ENCODE results near the gene PDSS2. TPM values are rescaled to one million over a fixed set of nuclear protein-coding genes. Genes with fewer than 3 reads are reported as not detected.

PDSS2 gene
- polyA plus RNA-seq, 1 experiment = 11.6 TPM

DNA sequence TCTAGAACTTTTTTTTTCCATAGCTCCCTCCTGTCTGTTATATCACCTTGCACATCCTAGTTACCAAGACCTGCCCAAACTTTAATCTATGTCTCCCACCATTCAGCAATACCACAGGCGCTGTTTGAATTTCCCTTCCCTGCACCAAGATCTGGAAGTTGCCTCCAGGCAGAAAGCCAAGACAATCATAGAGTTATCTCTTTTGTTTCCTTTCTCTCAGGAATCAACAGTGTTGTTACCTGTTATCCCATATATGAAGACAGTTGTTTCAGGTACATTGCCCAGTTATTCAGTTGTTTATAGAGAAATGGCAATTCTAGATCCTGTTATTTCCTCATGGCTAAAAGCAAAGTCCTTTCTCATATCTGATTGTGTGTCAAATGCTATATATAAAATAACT lies 63.2 kb downstream of the PDSS2 start:
- TF ChIP-seq, protein P1, sequence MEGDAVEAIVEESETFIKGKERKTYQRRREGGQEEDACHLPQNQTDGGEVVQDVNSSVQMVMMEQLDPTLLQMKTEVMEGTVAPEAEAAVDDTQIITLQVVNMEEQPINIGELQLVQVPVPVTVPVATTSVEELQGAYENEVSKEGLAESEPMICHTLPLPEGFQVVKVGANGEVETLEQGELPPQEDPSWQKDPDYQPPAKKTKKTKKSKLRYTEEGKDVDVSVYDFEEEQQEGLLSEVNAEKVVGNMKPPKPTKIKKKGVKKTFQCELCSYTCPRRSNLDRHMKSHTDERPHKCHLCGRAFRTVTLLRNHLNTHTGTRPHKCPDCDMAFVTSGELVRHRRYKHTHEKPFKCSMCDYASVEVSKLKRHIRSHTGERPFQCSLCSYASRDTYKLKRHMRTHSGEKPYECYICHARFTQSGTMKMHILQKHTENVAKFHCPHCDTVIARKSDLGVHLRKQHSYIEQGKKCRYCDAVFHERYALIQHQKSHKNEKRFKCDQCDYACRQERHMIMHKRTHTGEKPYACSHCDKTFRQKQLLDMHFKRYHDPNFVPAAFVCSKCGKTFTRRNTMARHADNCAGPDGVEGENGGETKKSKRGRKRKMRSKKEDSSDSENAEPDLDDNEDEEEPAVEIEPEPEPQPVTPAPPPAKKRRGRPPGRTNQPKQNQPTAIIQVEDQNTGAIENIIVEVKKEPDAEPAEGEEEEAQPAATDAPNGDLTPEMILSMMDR (IDR thresholded peaks at IDR 0.05; ENCODE audit: insufficient read depth, low read depth, low read length) = no peak
- POLR2A ChIA-PET = no interaction called here
- Histone ChIP-seq H3K4me3 (ENCODE audit: low read depth, low read length) (no peak overlapping the region), H3K36me3 (ENCODE audit: control insufficient read depth, insufficient read depth, low read length) (no peaks in the 10 kb centered on the region), H3K27me3 (ENCODE audit: control insufficient read depth, insufficient read depth, low read length) (no peaks in the 10 kb centered on the region)
- CTCF ChIA-PET = interaction anchor here (1.6 kb wide), 1 partner anchor 31 kb away, joined by 3 read pairs; no protein-coding TSS in a partner anchor
- DNase-seq (ENCODE audit: low read depth) = no peak

DNA sequence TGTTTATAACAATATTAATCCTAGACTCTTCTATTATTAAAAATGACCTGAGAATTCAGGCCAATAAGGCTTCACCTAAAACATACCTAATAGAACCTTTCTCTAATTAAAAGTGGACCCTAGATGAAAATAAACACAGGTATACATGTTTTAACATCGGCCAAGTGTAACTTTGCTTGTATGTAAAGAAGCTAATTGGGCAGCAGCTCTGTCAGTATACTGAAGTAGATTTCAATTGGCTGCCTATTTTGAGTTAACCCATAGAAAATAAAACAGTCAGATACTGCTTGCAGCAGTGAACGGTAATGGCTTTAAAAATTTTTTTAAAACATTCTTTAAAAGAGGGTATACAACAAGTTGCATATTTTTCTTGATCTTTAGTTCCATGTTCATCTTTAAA lies 67.3 kb downstream of the PDSS2 start:
- ChIA-PET POLR2A (no interaction called here), CTCF (no interaction called here)
- no peaks in the 10 kb centered on the region for H3K36me3 ChIP-seq (ENCODE audit: control insufficient read depth, insufficient read depth, low read length)

DNA sequence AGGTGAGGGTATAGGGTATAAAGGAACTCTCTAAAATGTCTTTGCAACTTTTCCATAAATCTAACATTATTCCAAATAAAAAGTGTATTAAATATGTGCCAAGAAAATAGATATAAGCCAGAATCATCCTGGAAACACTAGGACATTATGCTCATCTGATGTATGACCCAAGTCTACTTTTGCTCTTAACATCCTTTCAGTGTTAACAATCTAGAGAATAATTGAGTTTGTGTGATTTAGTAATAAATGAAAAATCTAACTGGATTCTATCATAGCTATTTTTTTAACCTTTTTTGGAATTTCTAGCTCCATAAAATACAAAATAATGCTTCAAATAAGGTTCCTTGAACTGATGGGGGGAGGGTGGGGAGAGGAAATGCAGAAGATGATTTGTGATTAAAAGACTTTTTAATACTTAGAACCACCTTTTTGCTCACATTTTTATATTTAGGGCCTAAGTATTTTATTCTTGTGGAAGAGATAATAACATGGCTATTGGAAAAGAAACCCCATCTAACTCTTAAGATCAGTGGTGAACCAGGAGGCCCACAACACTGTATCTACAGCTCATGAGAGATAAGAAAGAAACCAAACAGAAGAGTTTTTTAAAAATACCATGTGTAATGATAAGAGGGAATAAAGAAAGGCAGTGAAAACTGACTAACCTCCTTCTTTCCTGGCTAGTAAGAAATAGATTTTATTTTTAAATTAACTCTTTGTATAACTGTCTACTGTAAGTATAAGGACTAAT lies 68.5 kb downstream of the PDSS2 start:
- POLR2A ChIA-PET = no interaction called here
- CTCF ChIA-PET = no interaction called here
- H3K4me3 ChIP-seq (ENCODE audit: low read depth, low read length) = no peak overlapping the region
- H3K36me3 ChIP-seq (ENCODE audit: control insufficient read depth, insufficient read depth, low read length) = no peaks in the 10 kb centered on the region
- DNase-seq (ENCODE audit: low read depth) = no peak
- H3K27me3 ChIP-seq (ENCODE audit: control insufficient read depth, insufficient read depth, low read length) = no peaks in the 10 kb centered on the region
- TF ChIP-seq, protein P1 (IDR thresholded peaks at IDR 0.05; ENCODE audit: insufficient read depth, low read depth, low read length) = no peak

More for the DNA sequence above, 67.3 kb downstream of the PDSS2 start:
- no peak for DNase-seq (ENCODE audit: low read depth)
- no peak overlapping the region for H3K4me3 ChIP-seq (ENCODE audit: low read depth, low read length)
- TF ChIP-seq, protein P1 (IDR thresholded peaks at IDR 0.05; ENCODE audit: insufficient read depth, low read depth, low read length) = no peak
- no peaks in the 10 kb centered on the region for H3K27me3 ChIP-seq (ENCODE audit: control insufficient read depth, insufficient read depth, low read length)

DNA sequence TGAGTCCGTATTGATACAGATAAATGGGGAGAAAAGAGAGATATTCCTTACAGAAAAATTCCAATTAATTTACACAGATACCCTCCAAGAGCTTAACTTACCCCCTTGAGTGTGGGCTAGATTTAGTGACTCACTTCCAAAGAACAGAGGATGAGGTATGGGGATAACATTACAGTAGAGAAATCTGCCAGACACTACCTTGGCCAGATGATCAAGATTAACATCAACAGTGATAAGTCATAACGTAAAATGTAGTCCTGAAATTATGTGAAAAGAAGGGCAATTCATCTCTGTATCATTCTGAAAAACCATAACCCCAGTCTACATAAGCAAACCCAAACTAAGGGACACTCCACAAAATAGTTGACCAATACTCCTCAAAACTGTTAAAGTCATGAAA lies 69.3 kb downstream of the PDSS2 start:
- no peak overlapping the region for H3K4me3 ChIP-seq (ENCODE audit: low read depth, low read length)
- TF ChIP-seq, protein P1 (IDR thresholded peaks at IDR 0.05; ENCODE audit: insufficient read depth, low read depth, low read length) = no peak
- POLR2A ChIA-PET = no interaction called here
- CTCF ChIA-PET = interaction anchor here (1.0 kb wide), 1 partner anchor 91 kb away, joined by 3 read pairs; no protein-coding TSS in a partner anchor
- no peaks in the 10 kb centered on the region for H3K36me3 ChIP-seq (ENCODE audit: control insufficient read depth, insufficient read depth, low read length)
- DNase-seq (ENCODE audit: low read depth) = no peak
- no peaks in the 10 kb centered on the region for H3K27me3 ChIP-seq (ENCODE audit: control insufficient read depth, insufficient read depth, low read length)

DNA sequence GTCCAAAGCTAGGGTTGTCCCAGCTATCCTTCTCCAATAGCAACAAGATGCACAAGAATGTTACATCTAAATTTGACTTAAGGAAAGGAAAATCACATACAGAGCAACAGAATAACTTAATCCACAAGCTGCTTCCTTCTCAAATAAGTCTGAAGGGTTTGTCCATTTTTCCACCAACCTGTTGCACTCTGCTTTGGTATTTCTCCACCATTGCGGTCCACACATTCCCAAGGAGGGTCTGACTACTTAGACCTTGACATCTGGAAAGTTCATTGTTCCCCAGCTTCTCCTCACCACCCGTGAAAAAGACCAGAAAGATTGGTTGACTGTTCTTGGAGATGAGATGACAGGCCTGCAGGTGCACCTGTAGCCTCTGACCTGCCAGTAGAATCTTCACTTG lies 72.5 kb downstream of the PDSS2 start:
- H3K36me3 ChIP-seq (ENCODE audit: control insufficient read depth, insufficient read depth, low read length) = no peaks in the 10 kb centered on the region
- no peaks in the 10 kb centered on the region for H3K27me3 ChIP-seq (ENCODE audit: control insufficient read depth, insufficient read depth, low read length)
- POLR2A ChIA-PET = no interaction called here
- no peak for DNase-seq (ENCODE audit: low read depth)
- CTCF ChIA-PET = interaction anchor here (1.5 kb wide), 1 partner anchor 19 kb away, joined by 3 read pairs; no protein-coding TSS in a partner anchor
- no peak overlapping the region for H3K4me3 ChIP-seq (ENCODE audit: low read depth, low read length)
- TF ChIP-seq, protein P1 (IDR thresholded peaks at IDR 0.05; ENCODE audit: insufficient read depth, low read depth, low read length) = no peak

Data from BJ (cell line).